Measurements from ENCODE around the gene FAM98A. TPM values are rescaled to one million over a fixed set of nuclear protein-coding genes. Genes with fewer than 3 reads are reported as not detected.
A peak's percentile ranks its signal among the peaks of the same experiment; 100 is the strongest.

FAM98A gene
- total and polyA plus RNA-seq, 9 of the 15 experiments (the other 6 are each of a cell fraction or from before 2014, with no cell fraction given), result 16.5 to 238 (median 44.6) TPM

GRCh38 chr2:33599175-33599942 lies at the start of gene FAM98A (continued):
- TF ChIP-seq ZNF175 (CRISPR knock-in tag; IDR thresholded peaks at IDR 0.05; ENCODE audit: low read depth), result no peak
- TF ChIP-seq FOXP1 (CRISPR knock-in tag; IDR thresholded peaks at IDR 0.05), result peak; percentile 97
- TF ChIP-seq ETV6 (IDR thresholded peaks at IDR 0.05; ENCODE audit: borderline replicate concordance in 1 of 2, low read depth in 2 of 2, low read length in 1 of 2), result no peak
- TF ChIP-seq ETV6 (CRISPR knock-in tag; IDR thresholded peaks at IDR 0.05; ENCODE audit: borderline replicate concordance), result peak; percentile 93; the same call in 1 of the 2 replicates
- TF ChIP-seq HNRNPLL (IDR thresholded peaks at IDR 0.05; ENCODE audit: low read depth, low read length, poor library complexity, severe bottlenecking), result peak; percentile 77
- no peak for TF ChIP-seq RBM22 (IDR thresholded peaks at IDR 0.05; ENCODE audit: low read depth, low read length, poor library complexity, severe bottlenecking)
- no peak for TF ChIP-seq ZZZ3 (IDR thresholded peaks at IDR 0.05)
- no peak for TF ChIP-seq SNRNP70 (optimal IDR thresholded peaks at IDR 0.05; ENCODE audit: low read depth, low read length)
- TF ChIP-seq TEAD2 (tag; IDR thresholded peaks at IDR 0.05), result 0 out of 2 replicates have a peak, but pooled peaks have one; percentile 13
- no peak for TF ChIP-seq E2F8 (IDR thresholded peaks at IDR 0.05; ENCODE audit: low read depth, partially characterized antibody)
- peak; percentile 66; the same call in 1 of the 2 replicates for TF ChIP-seq MTA3 (IDR thresholded peaks at IDR 0.05; ENCODE audit: borderline replicate concordance)
- no peak for TF ChIP-seq ZFP1 (CRISPR knock-in tag; IDR thresholded peaks at IDR 0.05)
- TF ChIP-seq FOXK2 (conservative IDR thresholded peaks at IDR 0.05 in 1 of 2, IDR thresholded peaks at IDR 0.05 in 1 of 2; ENCODE audit: low read depth in 2 of 2), result peak in 1 of 2 experiments; percentile 26; a peak in 1 of 4 replicates
- TF ChIP-seq GABPB2 (CRISPR knock-in tag; conservative IDR thresholded peaks at IDR 0.05), result no peak
- TF ChIP-seq MAZ (CRISPR knock-in tag; conservative IDR thresholded peaks at IDR 0.05 in 1 of 2, IDR thresholded peaks at IDR 0.05 in 1 of 2), result peak; percentile 49 to 54; a peak in 3 of 4 replicates
- TF ChIP-seq ZNF512 (tag; IDR thresholded peaks at IDR 0.05), result no peak
- no peak for TF ChIP-seq ZNF408 (CRISPR knock-in tag; IDR thresholded peaks at IDR 0.05; ENCODE audit: low read depth)
- TF ChIP-seq GTF2E2 (tag; IDR thresholded peaks at IDR 0.05), result no peak
- TF ChIP-seq ILF3 (IDR thresholded peaks at IDR 0.05; ENCODE audit: borderline replicate concordance), result no peak
- no peak for TF ChIP-seq ZNF449 (CRISPR knock-in tag; IDR thresholded peaks at IDR 0.05)
- TF ChIP-seq RFX7 (CRISPR knock-in tag; IDR thresholded peaks at IDR 0.05), result no peak
- no peak for TF ChIP-seq ZSCAN32 (CRISPR knock-in tag; IDR thresholded peaks at IDR 0.05)
